GM13977 (cell line): ENCODE results near the gene PXYLP1.

Experiments used
- DNase-seq: peaks from one replicate; pipeline ENCODE4 v3.0.0; 2012; ENCODE audit warnings: low spot score
- in situ Hi-C: fragments of 300-500 bp; cut with MboI; formaldehyde crosslinking; loops from one replicate; pipeline ENCODE4 v1.12.0; 2022; ENCODE audit warnings: low sequenced_read_pairs, low pct_unique_long_range_greater_than_20kb, mixed read lengths, inconsistent platforms; ENCODE audit not compliant: unreplicated experiment
- TF ChIP-seq, protein P1 (sequence below): IDR thresholded peaks from 2 replicates; pipeline ENCODE4 v1.5.1; 2012; ENCODE audit warnings: mild to moderate bottlenecking, control low read depth; ENCODE audit not compliant: insufficient read depth; ENCODE audit errors: extremely low read depth, missing control alignments

PXYLP1 gene

DNA sequence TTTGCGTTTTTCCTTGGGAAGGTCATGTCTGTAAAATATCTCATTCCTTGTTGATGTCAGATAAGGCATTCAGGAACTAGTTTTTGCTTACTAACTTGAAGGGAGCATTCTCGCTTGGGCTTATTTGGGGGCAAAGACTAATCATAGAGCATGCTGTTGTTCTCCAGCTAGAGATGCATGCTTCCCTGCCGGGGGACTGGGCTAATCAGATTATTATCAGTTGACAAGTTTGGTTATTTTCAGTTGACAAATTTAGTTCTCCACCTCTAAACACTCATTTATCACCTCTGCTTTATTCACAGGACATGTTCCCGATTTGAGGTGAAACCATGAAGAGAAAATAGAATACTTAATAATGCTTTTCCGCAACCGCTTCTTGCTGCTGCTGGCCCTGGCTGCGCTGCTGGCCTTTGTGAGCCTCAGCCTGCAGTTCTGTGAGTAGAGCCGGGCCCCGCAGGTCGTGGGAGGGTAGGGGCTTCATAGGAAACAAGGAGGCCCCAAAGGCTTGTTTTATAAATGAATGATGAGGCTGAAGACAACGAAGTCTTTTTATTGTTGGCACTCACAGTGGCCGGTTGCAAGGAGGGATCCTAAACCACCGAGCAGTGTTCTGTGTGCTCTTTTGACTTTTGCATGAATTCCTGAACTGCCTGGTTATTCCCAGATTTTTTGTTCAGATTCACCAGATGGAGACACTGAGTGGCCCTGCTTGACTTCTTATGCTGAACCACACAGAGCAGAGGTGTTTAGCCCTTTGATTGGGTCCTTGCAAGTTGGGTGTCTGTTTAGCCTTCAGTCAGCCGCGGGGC, 28.4 kb downstream of the PXYLP1 start:
- in situ Hi-C loops: no loop called here
- TF ChIP-seq, protein P1, sequence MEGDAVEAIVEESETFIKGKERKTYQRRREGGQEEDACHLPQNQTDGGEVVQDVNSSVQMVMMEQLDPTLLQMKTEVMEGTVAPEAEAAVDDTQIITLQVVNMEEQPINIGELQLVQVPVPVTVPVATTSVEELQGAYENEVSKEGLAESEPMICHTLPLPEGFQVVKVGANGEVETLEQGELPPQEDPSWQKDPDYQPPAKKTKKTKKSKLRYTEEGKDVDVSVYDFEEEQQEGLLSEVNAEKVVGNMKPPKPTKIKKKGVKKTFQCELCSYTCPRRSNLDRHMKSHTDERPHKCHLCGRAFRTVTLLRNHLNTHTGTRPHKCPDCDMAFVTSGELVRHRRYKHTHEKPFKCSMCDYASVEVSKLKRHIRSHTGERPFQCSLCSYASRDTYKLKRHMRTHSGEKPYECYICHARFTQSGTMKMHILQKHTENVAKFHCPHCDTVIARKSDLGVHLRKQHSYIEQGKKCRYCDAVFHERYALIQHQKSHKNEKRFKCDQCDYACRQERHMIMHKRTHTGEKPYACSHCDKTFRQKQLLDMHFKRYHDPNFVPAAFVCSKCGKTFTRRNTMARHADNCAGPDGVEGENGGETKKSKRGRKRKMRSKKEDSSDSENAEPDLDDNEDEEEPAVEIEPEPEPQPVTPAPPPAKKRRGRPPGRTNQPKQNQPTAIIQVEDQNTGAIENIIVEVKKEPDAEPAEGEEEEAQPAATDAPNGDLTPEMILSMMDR: no peak

DNA sequence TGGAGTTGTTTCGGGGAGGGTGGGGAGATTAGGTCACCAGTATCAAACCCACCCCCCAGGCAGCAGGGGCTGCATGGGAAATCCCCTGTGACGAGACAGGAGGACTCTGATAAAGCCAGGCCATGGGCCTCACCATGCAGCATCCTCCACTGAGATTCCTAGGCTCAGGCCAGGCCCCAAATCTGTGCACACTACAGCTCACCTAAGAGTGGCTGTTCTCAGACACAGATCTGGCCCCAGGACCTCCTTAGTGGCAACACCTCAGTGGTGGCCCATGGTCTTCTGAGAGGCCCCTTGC, 29.0 kb downstream of the PXYLP1 start:
- no peak for DNase-seq
- in situ Hi-C loops: no loop called here
- TF ChIP-seq, protein P1: no peak

More for the DNA sequence above, 28.4 kb downstream of the PXYLP1 start:
- no peak for DNase-seq

DNA sequence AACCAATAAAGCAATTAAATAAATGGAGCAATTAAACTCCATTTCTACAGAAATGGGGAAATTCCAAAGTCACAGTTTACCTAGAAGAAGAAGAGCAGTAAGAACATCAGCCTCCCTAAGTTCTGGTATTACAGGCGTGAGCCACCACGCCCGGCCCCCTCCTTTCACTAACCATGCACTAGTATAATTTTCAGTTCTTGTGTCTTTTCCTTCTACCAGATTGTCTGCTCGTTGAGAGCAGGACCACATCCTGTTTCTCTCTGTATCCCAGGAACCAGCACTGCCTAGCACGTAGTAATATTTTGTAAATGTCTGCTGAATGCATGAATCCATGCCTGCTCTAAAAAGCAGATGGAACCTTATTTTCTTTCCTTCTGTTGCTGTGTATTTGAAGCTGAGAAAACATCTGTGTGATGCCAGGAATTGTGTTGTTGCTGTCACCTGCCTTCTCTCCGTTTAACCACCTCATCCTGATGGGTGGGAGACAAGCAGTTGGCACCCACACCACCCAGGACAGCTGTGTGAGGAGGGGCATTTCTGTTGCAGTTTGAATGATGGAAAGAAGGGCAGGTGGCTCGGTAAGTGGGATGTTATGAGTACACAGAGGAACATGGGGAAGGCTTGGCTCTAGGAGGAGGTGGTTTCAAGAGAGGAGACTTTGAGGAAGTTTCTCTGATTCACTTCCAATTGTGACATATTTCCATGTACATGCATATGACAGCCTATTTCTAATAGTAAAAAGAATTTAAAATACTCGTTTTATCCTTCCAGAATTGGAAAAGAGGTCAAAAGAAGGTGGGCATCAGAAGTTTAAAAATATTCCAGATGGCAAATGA, 30.1 kb downstream of the PXYLP1 start:
- no peak for DNase-seq
- in situ Hi-C loops: no loop called here
- TF ChIP-seq, protein P1: no peak

DNA sequence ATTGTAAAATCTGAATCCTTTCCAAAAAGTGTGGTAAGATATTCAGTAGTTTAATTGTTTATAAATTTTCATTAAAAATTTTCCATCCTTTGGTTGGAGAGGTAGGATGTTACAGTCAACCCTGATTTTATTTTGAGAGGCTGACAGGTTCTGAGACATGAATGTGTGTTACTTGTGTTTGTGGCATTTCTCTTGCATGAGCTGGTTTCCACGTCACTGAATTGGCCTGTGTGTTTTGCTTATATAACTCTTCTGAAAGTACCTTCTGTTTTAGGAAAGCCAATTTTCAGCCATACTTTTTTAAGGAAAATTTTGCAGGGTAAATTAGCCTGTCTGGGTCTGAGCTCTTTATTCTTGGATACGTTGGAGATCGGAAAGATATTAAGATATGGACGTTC, 30.7 kb downstream of the PXYLP1 start:
- TF ChIP-seq, protein P1: no peak
- DNase-seq: no peak
- in situ Hi-C loops: no loop called here

DNA sequence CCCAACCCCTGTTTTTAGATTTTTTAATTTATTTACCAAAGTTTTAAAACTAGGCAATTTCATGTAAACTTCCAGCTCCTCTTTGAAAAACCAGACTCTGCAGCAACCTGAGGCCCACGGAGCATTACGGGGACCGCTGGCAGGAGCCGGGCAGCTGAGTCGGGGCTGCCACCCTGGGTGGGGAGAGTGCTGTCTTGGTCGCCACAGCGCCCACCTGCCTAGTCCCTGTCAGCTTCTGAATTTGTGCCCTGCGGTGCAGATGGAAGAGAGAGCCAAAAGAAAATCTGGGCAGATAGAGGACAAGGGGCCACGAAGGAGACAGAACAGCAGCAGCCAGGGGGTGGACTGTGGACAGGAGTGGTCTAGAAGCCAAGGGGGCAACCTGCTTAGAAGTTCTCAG, 34.6 kb downstream of the PXYLP1 start:
- in situ Hi-C loops: no loop called here
- no peak for DNase-seq
- TF ChIP-seq, protein P1: no peak

DNA sequence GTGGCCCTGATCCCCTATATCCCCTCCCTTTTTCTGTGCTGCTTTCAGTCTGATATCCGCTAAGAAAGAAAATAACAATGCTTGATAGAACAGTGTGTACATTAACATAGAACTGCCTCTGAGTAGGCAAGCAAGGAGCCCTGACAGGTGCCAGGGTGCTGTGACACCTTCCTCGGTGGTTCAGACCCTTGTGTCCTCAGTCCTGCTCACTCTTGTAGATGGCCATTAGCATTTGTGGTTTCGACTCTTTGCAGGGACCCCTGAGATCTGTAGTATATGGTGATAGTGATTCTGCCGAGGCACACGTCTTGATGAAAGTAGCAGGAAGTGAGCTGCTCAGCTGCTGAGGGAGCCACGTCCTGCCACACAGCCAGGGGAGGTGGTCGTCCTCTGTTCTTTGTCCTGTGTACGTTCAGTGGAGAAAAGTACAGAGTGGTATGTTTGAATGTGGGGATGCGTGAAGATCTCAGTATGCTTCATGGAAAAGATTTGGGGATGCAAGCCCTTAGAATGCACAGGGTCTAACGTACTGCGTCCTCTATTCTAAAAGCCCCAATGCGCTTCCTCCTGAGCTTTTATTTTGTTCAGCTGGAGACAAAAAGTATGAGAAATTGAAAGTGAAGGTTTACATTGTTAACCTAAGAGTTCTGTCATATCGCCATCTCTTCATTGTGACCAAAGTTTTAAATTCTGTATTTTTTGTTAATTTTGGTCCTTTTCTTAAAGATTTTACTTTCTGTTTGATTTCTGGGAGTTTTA, 35.4 kb downstream of the PXYLP1 start:
- in situ Hi-C loops: no loop called here
- DNase-seq: peak; percentile 55
- TF ChIP-seq, protein P1: no peak
